ENCODE data around the gene TEX22. TPM values are rescaled to one million over a fixed set of nuclear protein-coding genes. Genes with fewer than 3 reads are reported as not detected.
A peak's percentile ranks its signal among the peaks of the same experiment; 100 is the strongest.

The TEX22 gene
- total RNA-seq, 1 experiment from 2014 or later = 0.63 TPM

- peak; percentile 56 for DNase-seq
- no peak overlapping the region for H3K4me3 ChIP-seq
- no peaks in the 10 kb centered on the region for H3K27me3 ChIP-seq
- H3K36me3 ChIP-seq = no peaks in the 10 kb centered on the region
- H3K9me3 ChIP-seq = no peaks in the 10 kb centered on the region
Measured at GRCh38 chr14:105363847-105364708, 34.3 kb upstream of the TEX22 start.

DNA sequence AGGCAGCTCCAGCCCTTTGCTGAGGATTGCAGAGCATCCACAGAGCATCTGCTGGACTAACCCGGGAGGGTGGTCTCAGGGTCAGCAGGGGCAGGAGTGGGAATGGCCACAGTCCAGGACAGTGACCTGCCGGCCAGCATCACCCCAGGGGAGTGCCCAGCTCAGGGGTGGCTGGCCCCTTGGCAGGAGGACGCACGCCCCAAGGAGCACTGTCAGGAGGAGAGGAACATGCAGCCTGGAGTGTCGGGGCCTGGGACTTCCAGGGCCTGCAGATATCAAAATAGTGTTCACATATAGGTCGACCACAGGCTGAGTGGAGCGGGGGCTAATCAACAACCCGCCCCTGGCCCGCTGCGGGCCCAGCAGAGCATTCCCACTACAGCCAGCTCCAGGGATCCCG lies 33.2 kb upstream of the TEX22 start:
- Histone ChIP-seq H3K9me3 (no peaks in the 10 kb centered on the region), H3K4me3 (no peak overlapping the region), H3K36me3 (no peaks in the 10 kb centered on the region), H3K27me3 (no peaks in the 10 kb centered on the region)
- no peak for DNase-seq

DNA sequence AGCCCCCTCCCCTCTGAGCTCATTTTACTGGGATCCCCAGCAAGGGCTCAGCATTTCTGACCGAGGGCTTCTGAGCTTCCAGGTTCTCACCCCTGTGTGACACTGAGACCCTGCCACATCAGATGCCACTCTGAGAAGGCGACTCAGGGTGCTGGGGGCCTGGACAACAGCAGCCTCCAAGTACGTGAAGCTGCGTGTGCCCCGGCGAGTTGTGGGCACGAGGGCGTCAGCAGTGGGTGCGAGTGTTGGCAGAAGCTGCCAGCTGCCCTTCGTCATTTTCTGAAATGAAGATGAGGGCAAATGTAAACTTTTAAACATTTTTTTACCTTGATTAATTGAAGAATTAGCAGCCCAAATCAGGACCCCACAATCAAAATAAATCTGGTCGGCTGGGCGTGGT lies 32.7 kb upstream of the TEX22 start:
- DNase-seq = no peak
- H3K9me3 ChIP-seq = no peaks in the 10 kb centered on the region
- H3K27me3 ChIP-seq = no peaks in the 10 kb centered on the region
- H3K36me3 ChIP-seq = no peaks in the 10 kb centered on the region
- no peak overlapping the region for H3K4me3 ChIP-seq

DNA sequence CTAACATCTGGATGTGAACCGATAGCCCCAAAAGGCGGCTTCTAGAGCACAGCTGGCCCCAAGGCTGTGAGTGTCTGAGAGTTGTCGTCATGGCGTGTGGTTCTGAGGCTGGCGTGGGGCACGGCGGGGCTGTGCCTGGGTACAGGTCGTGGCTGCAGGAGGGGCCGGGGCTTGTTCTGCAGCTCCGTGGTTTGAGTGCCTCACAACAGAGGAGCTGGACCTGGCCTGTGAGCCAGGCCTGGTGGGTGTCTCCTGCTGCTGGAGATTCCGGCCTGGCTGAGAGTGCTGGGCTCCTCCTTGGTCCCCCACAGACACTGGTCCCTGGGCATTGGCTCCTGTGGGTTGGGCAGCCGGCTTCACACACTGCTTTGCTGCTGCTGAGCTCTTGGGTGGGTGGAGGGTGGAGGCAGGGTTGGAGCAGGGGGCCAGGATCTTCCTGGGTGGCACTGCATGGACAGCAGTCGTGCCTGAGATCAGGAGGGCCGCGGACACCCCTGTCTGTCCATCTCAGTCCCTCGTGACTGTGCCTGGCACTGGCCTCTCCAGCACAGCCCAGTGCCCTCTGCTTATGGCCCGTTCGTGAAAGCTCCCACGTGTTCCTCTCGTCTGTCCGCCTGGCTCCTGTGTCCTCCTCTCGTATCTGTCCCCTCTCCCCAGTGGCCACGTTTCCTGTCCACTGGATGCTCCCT lies 31.8 kb upstream of the TEX22 start:
- no peaks in the 10 kb centered on the region for H3K27me3 ChIP-seq
- H3K36me3 ChIP-seq = no peaks in the 10 kb centered on the region
- H3K9me3 ChIP-seq = no peaks in the 10 kb centered on the region
- no peak for DNase-seq
- no peak overlapping the region for H3K4me3 ChIP-seq

DNA sequence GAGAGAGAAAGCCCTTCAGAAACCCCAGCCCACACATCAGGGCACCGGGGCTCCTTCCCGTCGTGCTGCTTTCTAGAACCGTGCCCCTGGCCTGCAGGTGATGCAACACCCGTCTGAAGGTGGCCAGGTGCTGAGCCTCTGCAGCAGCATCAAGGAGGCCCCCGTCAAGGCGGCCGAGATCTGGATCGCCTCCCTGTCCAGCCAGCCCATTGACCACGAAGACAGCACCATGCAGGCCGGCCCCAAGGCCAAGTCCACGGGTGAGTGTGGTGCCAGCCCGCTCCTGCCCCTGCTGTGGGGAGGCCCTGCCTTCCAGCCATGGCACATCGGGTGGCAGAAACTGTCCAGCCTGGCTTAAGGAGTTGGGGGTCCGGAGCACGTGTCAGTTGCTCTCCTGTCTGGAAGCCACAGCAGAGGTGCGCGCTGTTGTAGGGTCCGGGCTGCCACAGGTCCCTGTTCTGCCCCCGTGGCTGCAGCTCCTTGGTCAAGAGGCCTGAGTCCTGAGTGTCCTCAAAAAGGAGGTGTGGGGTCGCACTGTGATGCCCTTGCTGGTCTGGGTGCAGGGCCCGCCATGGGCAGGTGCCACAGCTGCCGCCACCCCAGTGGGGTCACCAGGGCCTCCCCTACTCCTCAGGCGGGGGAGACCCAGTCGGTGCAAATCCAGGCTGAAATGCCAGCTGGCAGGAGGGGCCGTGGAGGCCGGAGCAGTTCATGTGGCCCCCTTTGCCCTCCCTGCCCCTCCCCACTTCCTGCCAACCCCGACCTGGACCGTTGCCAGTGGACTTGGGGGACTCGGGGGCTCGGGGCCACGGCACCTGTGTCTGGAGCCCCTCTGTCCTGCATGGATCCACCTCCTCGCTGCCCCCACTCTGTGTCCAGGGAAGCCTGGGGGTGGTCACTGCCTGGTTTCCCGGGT lies 31.0 kb upstream of the TEX22 start:
- H3K9me3 ChIP-seq = no peaks in the 10 kb centered on the region

GRCh38 chr14:105368032-105368417 lies 30.3 kb upstream of the TEX22 start:
- Histone ChIP-seq H3K4me3 (no peak overlapping the region), H3K9me3 (no peaks in the 10 kb centered on the region), H3K27me3 (no peaks in the 10 kb centered on the region), H3K36me3 (no peaks in the 10 kb centered on the region)
- no peak for DNase-seq

More for the DNA sequence above, 31.0 kb upstream of the TEX22 start:
- H3K4me3 ChIP-seq = no peak overlapping the region
- H3K27me3 ChIP-seq = no peaks in the 10 kb centered on the region
- H3K36me3 ChIP-seq = no peaks in the 10 kb centered on the region
- DNase-seq = no peak

- no peak for DNase-seq
- Histone ChIP-seq H3K36me3 (no peaks in the 10 kb centered on the region), H3K27me3 (no peaks in the 10 kb centered on the region), H3K9me3 (no peaks in the 10 kb centered on the region), H3K4me3 (no peak overlapping the region)
Measured at GRCh38 chr14:105368426-105368825, 29.9 kb upstream of the TEX22 start.

DNA sequence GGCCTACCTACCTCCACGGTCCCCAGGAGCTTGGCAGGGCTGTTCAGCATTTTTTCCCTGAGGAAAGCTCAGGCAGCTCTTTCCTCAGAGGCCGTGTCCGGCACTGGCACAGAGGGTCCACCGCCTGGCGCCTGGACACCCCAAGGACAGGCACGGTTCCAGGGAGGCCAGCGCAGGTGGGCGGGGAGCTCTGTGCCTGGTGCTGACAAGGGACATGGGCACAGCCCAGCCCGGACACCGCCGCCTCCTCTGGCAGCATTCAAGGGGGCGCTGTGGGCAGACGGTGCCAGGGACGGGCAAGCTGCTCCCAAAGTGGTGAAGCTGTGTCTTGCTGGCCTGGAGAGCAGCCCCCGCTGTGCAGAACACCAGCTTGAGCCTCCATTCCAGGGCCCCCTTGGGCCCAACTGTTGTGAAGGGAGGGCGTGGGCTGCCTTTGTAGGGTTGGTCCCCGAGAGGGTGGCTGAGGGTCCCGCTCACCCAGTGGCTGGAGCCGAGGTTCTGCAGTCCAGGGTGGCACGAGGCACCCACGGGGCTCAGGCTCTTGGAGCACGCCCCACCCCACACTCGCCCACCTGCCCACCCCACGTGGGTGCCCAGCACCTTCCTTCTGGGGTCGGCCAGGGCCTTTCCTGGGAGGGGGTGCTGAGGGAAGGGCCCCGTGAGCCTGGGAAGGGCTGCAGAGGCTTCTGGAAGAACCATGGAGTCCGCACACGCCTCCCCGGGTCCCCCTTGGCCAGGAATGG lies 29.3 kb upstream of the TEX22 start:
- DNase-seq = no peak
- Histone ChIP-seq H3K4me3 (no peak overlapping the region), H3K36me3 (no peaks in the 10 kb centered on the region), H3K27me3 (no peaks in the 10 kb centered on the region), H3K9me3 (no peaks in the 10 kb centered on the region)

GRCh38 chr14:105369653-105370040 lies 28.7 kb upstream of the TEX22 start:
- no peak overlapping the region for H3K4me3 ChIP-seq
- no peaks in the 10 kb centered on the region for H3K27me3 ChIP-seq
- no peaks in the 10 kb centered on the region for H3K36me3 ChIP-seq
- no peaks in the 10 kb centered on the region for H3K9me3 ChIP-seq
- no peak for DNase-seq

GRCh38 chr14:105374389-105374788 lies 23.9 kb upstream of the TEX22 start:
- DNase-seq = no peak
- no peak overlapping the region for H3K4me3 ChIP-seq
- no peaks in the 10 kb centered on the region for H3K27me3 ChIP-seq

GRCh38 chr14:105375635-105376057 lies 22.7 kb upstream of the TEX22 start:
- H3K9me3 ChIP-seq = no peaks in the 10 kb centered on the region
- no peak overlapping the region for H3K4me3 ChIP-seq
- no peaks in the 10 kb centered on the region for H3K36me3 ChIP-seq
- no peaks in the 10 kb centered on the region for H3K27me3 ChIP-seq
- no peak for DNase-seq

More at GRCh38 chr14:105374389-105374788, 23.9 kb upstream of the TEX22 start:
- H3K36me3 ChIP-seq = no peaks in the 10 kb centered on the region
- no peaks in the 10 kb centered on the region for H3K9me3 ChIP-seq

DNA sequence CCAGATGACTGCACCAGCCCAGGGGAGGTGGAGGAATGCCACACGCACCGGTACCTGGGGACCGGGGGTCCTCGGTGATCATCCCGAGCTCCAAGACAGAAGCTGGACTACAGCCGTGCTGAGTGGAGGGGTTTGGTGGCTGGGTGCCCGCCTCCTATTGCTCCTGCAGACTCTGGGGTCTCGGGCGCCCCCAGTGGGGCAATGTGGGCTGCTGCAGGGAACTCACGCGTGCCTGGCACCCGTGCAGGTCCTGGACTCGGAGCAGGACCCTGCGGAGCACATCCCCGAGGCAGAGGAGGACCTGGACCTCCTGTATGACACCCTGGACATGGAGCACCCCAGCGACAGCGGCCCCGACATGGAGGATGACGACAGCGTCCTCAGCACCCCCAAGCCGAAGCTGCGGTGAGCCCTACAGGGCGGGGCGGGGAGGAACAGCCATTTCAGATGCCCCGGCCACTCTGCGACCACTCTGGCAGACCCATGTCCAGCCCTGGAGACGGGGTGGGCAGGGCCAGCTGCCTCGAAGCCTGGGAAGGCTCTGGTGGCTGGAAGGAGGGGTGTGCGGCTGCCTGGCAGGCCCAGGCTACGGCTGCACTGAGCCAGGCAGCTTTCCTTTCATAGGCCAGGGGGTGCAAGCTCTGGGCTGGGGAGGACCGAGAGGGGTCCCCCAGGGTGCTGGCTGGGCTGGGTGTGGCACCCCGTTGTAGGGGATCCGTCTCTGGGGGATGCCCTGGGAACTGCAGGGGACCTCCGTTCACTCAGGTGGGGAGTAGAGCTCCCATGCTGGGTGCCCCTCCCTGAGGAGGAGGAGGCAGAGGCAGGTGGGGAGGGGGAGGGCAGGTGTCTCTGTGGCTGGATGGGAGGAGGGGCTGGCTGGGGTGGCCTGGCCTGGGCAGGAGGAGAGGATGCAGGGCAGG lies 21.6 kb upstream of the TEX22 start:
- Histone ChIP-seq H3K9me3 (no peaks in the 10 kb centered on the region), H3K36me3 (no peaks in the 10 kb centered on the region), H3K27me3 (no peaks in the 10 kb centered on the region), H3K4me3 (no peak overlapping the region)
- no peak for DNase-seq

GRCh38 chr14:105377555-105378182 lies 20.7 kb upstream of the TEX22 start:
- Histone ChIP-seq H3K27me3 (no peaks in the 10 kb centered on the region), H3K4me3 (no peak overlapping the region), H3K9me3 (no peaks in the 10 kb centered on the region), H3K36me3 (no peaks in the 10 kb centered on the region)
- DNase-seq = no peak

DNA sequence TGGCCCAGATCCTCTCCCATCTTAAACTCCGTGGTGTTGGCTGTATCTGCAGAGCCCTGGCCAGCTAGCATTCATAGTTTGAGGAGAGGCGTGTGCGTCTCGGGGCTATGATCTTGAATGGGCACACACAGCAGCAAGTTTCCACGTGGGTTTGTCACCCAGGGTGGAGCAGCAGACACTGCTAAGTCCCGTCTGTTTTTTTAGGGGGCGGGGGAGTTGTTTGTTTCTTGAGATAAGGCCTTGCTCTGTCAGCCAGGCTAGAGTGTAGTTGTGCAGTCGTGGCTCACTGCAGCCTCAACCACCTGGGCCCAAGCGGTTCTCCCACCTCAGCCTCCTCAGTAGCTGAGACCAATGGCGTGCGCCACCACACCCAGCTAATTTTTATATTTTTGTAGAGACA lies 20.1 kb upstream of the TEX22 start:
- H3K36me3 ChIP-seq = no peaks in the 10 kb centered on the region
- H3K27me3 ChIP-seq = no peaks in the 10 kb centered on the region
- no peak for DNase-seq
- H3K9me3 ChIP-seq = no peaks in the 10 kb centered on the region
- H3K4me3 ChIP-seq = no peak overlapping the region
